K562 (cell line): ENCODE data around the gene OOSP4B. TPM values are rescaled to one million over a fixed set of nuclear protein-coding genes. Genes with fewer than 3 reads are reported as not detected.
"Not testable (repeated sequence)": the region's sequence is repeated elsewhere in the genome, so short reads cannot be mapped to it uniquely, and the experiment has no call there.

ENCODE experiments used
- ATAC-seq: fragments of 200-7000 bp; cut with Tn5 transposase; 3 replicates; pipeline ENCODE4 v1.9.1; 2020; ENCODE audit warnings: moderate library complexity
- BruUV-seq: library from RNA; stranded (reverse); fragments of 400-500 nt; replicated peaks from 2 replicates; lab custom pipeline; 2021; lab: Mats Ljungman, UMichigan
- CTCF ChIA-PET: fragments of 300-600 bp; formaldehyde crosslinking; extraction: SDS; loops from one replicate; lab custom pipeline; 2021; ENCODE audit warnings: low intra/inter-chr PET ratio; lab: Yijun Ruan, JAX
- POLR2A ChIA-PET: fragments of 300-600, 350-650 bp; sonication (Branson Sonifier 250); formaldehyde crosslinking; extraction: SDS; loops from one replicate; lab custom pipeline; 2021; ENCODE audit warnings: antibody characterized with exemption, inconsistent platforms; lab: Yijun Ruan, JAX
- DNase-seq, 4 experiments: peaks; one replicate each; pipeline versions ENCODE4 v3.0.0 to v3.0.0-alpha.2; 2011 to 2018; ENCODE audit warnings: low spot score in 3 of 4, mixed read lengths in 3 of 4; ENCODE audit errors: extremely low read depth in 1 of 4
- FAIRE-seq: peaks from 2 replicates; lab custom pipeline; 2011; peaks lifted over from hg19 to GRCh38; lab: Jason Lieb, UNC
- H2AFZ ChIP-seq: 2 replicates; pipeline ENCODE4 v1.6.0; 2011; ENCODE audit warnings: low read depth, low read length, control low read depth, inconsistent platforms
- H3K27ac ChIP-seq: fragments of 200-600 bp; 3 replicates; pipeline ENCODE4 v1.8.0; 2011; ENCODE audit warnings: low read depth, mild to moderate bottlenecking, control low read depth, inconsistent platforms, low read length, moderate library complexity, mixed read lengths; ENCODE audit errors: extremely low read depth
- H3K27me3 ChIP-seq, 2 experiments: fragments of 300-600 bp in 1 of 2; 2 replicates in 1 of 2; 3 replicates in 1 of 2; pipeline versions ENCODE4 v1.6.0 to v1.8.0; 2011; ENCODE audit warnings: inconsistent platforms in 2 of 2, low read length in 2 of 2, mild to moderate bottlenecking in 1 of 2, mixed read lengths in 1 of 2, moderate library complexity in 1 of 2; ENCODE audit not compliant: control insufficient read depth in 2 of 2, insufficient read depth in 2 of 2
- H3K36me3 ChIP-seq: fragments of 300-600 bp; 3 replicates; pipeline ENCODE4 v1.8.0; 2011; ENCODE audit warnings: mild to moderate bottlenecking, low read length, inconsistent platforms; ENCODE audit not compliant: control insufficient read depth, insufficient read depth
- H3K4me1 ChIP-seq, 2 experiments: fragments of 200-600 bp in 1 of 2; replicated peaks in 1 of 2; 2 replicates in 1 of 2; 3 replicates in 1 of 2; pipeline versions ENCODE4 v1.5.1 to v1.8.0; 2011; ENCODE audit warnings: inconsistent platforms in 2 of 2, low read length in 2 of 2, mild to moderate bottlenecking in 1 of 2, mixed read lengths in 1 of 2, moderate library complexity in 1 of 2; ENCODE audit not compliant: control insufficient read depth in 2 of 2, insufficient read depth in 2 of 2
- H3K4me2 ChIP-seq: 2 replicates; pipeline ENCODE4 v1.6.1; 2011; ENCODE audit warnings: low read length, control low read depth, inconsistent platforms, mixed read lengths; ENCODE audit not compliant: insufficient read depth
- H3K4me3 ChIP-seq: fragments of 200-600 bp; sonication (generic), shearing (Covaris generic); 2 replicates; pipeline ENCODE4 v1.5.1; 2016; ENCODE audit warnings: control low read depth, inconsistent platforms
- H3K79me2 ChIP-seq: fragments of 200-600 bp; 3 replicates; pipeline ENCODE4 v1.8.0; 2011; ENCODE audit warnings: low read length, inconsistent platforms; ENCODE audit not compliant: control insufficient read depth, insufficient read depth
- H3K9ac ChIP-seq, 2 experiments: 2 replicates each; pipeline versions ENCODE4 v1.6.0 to v1.6.1; 2011; ENCODE audit warnings: low read depth in 2 of 2, low read length in 2 of 2, control low read depth in 1 of 2, inconsistent platforms in 1 of 2, mild to moderate bottlenecking in 1 of 2, mixed read lengths in 1 of 2; ENCODE audit not compliant: insufficient read depth in 1 of 2
- H3K9me1 ChIP-seq: one replicate; pipeline ENCODE4 v1.6.0; 2011; ENCODE audit warnings: inconsistent platforms, mild to moderate bottlenecking, low read length, moderate library complexity; ENCODE audit not compliant: control insufficient read depth, insufficient read depth
- H3K9me3 ChIP-seq: replicated peaks from 2 replicates; pipeline ENCODE4 v1.5.1; 2011; ENCODE audit warnings: low read depth, low read length, inconsistent platforms; ENCODE audit not compliant: control insufficient read depth, insufficient read depth
- H4K20me1 ChIP-seq: replicated peaks from 2 replicates; pipeline ENCODE4 v1.6.1; 2011; ENCODE audit warnings: low read length, inconsistent platforms, mixed read lengths; ENCODE audit not compliant: control insufficient read depth, insufficient read depth
- MEIS2 ChIP-seq: fragments of 450-650 bp; IDR thresholded peaks from 2 replicates; pipeline ENCODE4 v1.6.1; 2014; ENCODE audit warnings: mild to moderate bottlenecking; ENCODE audit not compliant: partially characterized antibody
- PBX2 ChIP-seq, 2 experiments: IDR thresholded peaks in 1 of 2; conservative IDR thresholded peaks in 1 of 2; 2 replicates each; pipeline ENCODE4 v1.6.1; 2016; ENCODE audit warnings: low read depth in 2 of 2, mild to moderate bottlenecking in 1 of 2, missing compliant biosample characterization in 1 of 2, missing genetic modification characterization in 1 of 2, moderate library complexity in 1 of 2
- SPI1 ChIP-seq: IDR thresholded peaks from 2 replicates; pipeline ENCODE4 v1.6.1; 2011; ENCODE audit warnings: low read depth, low read length, control low read depth, borderline replicate concordance
- WGBS: fragments of 100-300 bp; shearing (Covaris generic); methylation state at CpG from one replicate; pipeline ENCODE4 v1.1.6; 2016; ENCODE audit warnings: low coverage, mixed read lengths; ENCODE audit not compliant: insufficient coverage; ENCODE audit errors: missing lambda C conversion rate; 5-methylcytosine and 5-hydroxymethylcytosine counted together
- in situ Hi-C: fragments of 300-500 bp; cut with MboI; formaldehyde crosslinking; loops from 4 replicates; pipeline ENCODE4 v1.15.0; 2018; ENCODE audit warnings: inconsistent platforms, mixed read lengths
- intact Hi-C: fragments of 100-400 bp; cut with micrococcal nuclease; formaldehyde crosslinking; loops from 2 replicates; pipeline ENCODE4 v1.14.2; 2022
- polyA plus RNA-seq, 8 experiments: library from polyadenylated mRNA; depleted of rRNA in 4 of 8; stranded (reverse) in 5 of 8; unstranded in 3 of 8; fragments of >200 nt; fragmentation: Nextera tagmentation in 2 of 8; fragmentation: Illumina TruSeq in 1 of 8; extraction: Ambion mirVana in 2 of 8; extraction: Trizol in 1 of 8; gene quantifications; 2 replicates each; pipeline versions ENCODE4 v1.2.1 to v1.2.3, GENCODE V29; 2011 to 2014; ENCODE audit warnings: inconsistent platforms in 1 of 8, missing spikeins in 1 of 8
- total RNA-seq, 7 experiments: library from RNA; depleted of rRNA in 6 of 7; stranded (reverse); fragments of >200 nt in 6 of 7; fragmentation: Illumina TruSeq in 2 of 7; extraction: Trizol in 2 of 7; gene quantifications; 2 replicates each; pipeline versions ENCODE4 v1.2.1 to v1.2.3, GENCODE V29; 2011 to 2021; ENCODE audit warnings: low replicate concordance in 1 of 7

Gene OOSP4B
- total and polyA plus RNA-seq, 9 of the 15 experiments (the other 6 are each of a cell fraction or from before 2014, with no cell fraction given): 0.10 to 0.43 (median 0.15) TPM; not detected in 5

GRCh38 chr11:59982037-59982436, 34.9 kb upstream of the OOSP4B start:
- peak; percentile 17 for TF ChIP-seq MEIS2
- peak; percentile 85 for TF ChIP-seq SPI1
- H3K27ac ChIP-seq; intact Hi-C loops; TF ChIP-seq PBX2 (CRISPR knock-in tag; IDR thresholded peaks at IDR 0.05; ENCODE audit: low read depth): not testable (repeated sequence)
- TF ChIP-seq PBX2 (tag; conservative IDR thresholded peaks at IDR 0.05; ENCODE audit: low read depth): peak; percentile 19; the same call in 1 of the 2 replicates

More at GRCh38 chr11:59982037-59982436, 34.9 kb upstream of the OOSP4B start:
- 10% methylated on average over 4 of the region's 4 CpGs for WGBS
- H3K79me2 ChIP-seq, DNase-seq, H4K20me1 ChIP-seq, BruUV-seq, POLR2A ChIA-PET, in situ Hi-C loops, H3K36me3 ChIP-seq, H3K4me3 ChIP-seq, H3K9ac ChIP-seq, H3K4me2 ChIP-seq, H2AFZ ChIP-seq, H3K9me3 ChIP-seq, H3K9me1 ChIP-seq, CTCF ChIA-PET, H3K27me3 ChIP-seq, FAIRE-seq, ATAC-seq: not testable (repeated sequence)
- H3K4me1 ChIP-seq: peaks cover 0 to 16% of the 10 kb centered on the region in 2 experiments; a peak in 2 of 5 replicates
